Measurements from ENCODE around the gene INSIG1.

INSIG1 gene

GRCh38 chr7:155349601-155350331, 52.1 kb downstream of the INSIG1 start:
- peaks cover 2% of the 10 kb centered on the region for H3K36me3 Mint-ChIP-seq (ENCODE audit: insufficient read depth)
- ATAC-seq (replicated peaks): no peak
- H3K27me3 Mint-ChIP-seq: peaks cover 10 to 26% of the 10 kb centered on the region in 2 donors
- H3K27ac Mint-ChIP-seq: no peak overlapping the region
- DNase-seq: no peak
- peaks cover 2 to 5% of the 10 kb centered on the region in 2 donors for H3K4me1 Mint-ChIP-seq (ENCODE audit: low read depth in 2 of 2)
- peaks cover 0 to 5% of the 10 kb centered on the region in 2 donors for H3K9me3 Mint-ChIP-seq
- no peak overlapping the region for H3K4me3 Mint-ChIP-seq

- no peak overlapping the region for H3K27ac Mint-ChIP-seq
- H3K4me3 Mint-ChIP-seq: no peak overlapping the region
- H3K27me3 Mint-ChIP-seq: peaks cover 10 to 26% of the 10 kb centered on the region in 2 donors
- no peaks in the 10 kb centered on the region for H3K36me3 Mint-ChIP-seq (ENCODE audit: insufficient read depth)
- H3K9me3 Mint-ChIP-seq: peaks cover 0 to 6% of the 10 kb centered on the region in 2 donors
- ATAC-seq (replicated peaks) (no peak), DNase-seq (no peak)
- H3K4me1 Mint-ChIP-seq (ENCODE audit: low read depth in 2 of 2): peaks cover 0 to 1% of the 10 kb centered on the region in 2 donors
Measured at GRCh38 chr7:155351120-155351870, 53.6 kb downstream of the INSIG1 start.

- Mint-ChIP-seq H3K27me3 (peaks cover 13 to 33% of the 10 kb centered on the region in 2 donors), H3K4me3 (no peak overlapping the region), H3K36me3 (ENCODE audit: insufficient read depth) (peaks cover 3% of the 10 kb centered on the region), H3K9me3 (peaks cover 0 to 6% of the 10 kb centered on the region in 2 donors), H3K27ac (no peak overlapping the region), H3K4me1 (ENCODE audit: low read depth in 2 of 2) (peaks cover 0 to 4% of the 10 kb centered on the region in 2 donors)
- ATAC-seq (replicated peaks) (no peak), DNase-seq (no peak)
Measured at GRCh38 chr7:155352076-155352752, 54.5 kb downstream of the INSIG1 start.

- H3K9me3 Mint-ChIP-seq: peaks cover 0 to 6% of the 10 kb centered on the region in 2 donors
- no peak overlapping the region for H3K4me3 Mint-ChIP-seq
- peaks cover 0 to 4% of the 10 kb centered on the region in 2 donors for H3K4me1 Mint-ChIP-seq (ENCODE audit: low read depth in 2 of 2)
- DNase-seq: no peak
- H3K27me3 Mint-ChIP-seq: peaks cover 16 to 38% of the 10 kb centered on the region in 2 donors
- no peak for ATAC-seq (replicated peaks)
- peaks cover 3% of the 10 kb centered on the region for H3K36me3 Mint-ChIP-seq (ENCODE audit: insufficient read depth)
- no peak overlapping the region for H3K27ac Mint-ChIP-seq
Measured at GRCh38 chr7:155352753-155353115, 55.1 kb downstream of the INSIG1 start.

- Mint-ChIP-seq H3K4me1 (ENCODE audit: low read depth in 2 of 2) (peaks cover 0 to 4% of the 10 kb centered on the region in 2 donors), H3K4me3 (no peak overlapping the region), H3K9me3 (peaks cover 0 to 6% of the 10 kb centered on the region in 2 donors), H3K36me3 (ENCODE audit: insufficient read depth) (peaks cover 3% of the 10 kb centered on the region), H3K27me3 (peaks cover 16 to 45% of the 10 kb centered on the region in 2 donors), H3K27ac (no peak overlapping the region)
- DNase-seq (no peak), ATAC-seq (replicated peaks) (no peak)
Measured at GRCh38 chr7:155353256-155353897, 55.7 kb downstream of the INSIG1 start.

GRCh38 chr7:155354371-155355048, 56.8 kb downstream of the INSIG1 start:
- Mint-ChIP-seq H3K27me3 (peaks cover 21 to 56% of the 10 kb centered on the region in 2 donors), H3K27ac (no peak overlapping the region), H3K4me3 (no peak overlapping the region), H3K4me1 (ENCODE audit: low read depth in 2 of 2) (peaks cover 0 to 4% of the 10 kb centered on the region in 2 donors), H3K36me3 (ENCODE audit: insufficient read depth) (peaks cover 3% of the 10 kb centered on the region), H3K9me3 (peaks cover 0 to 6% of the 10 kb centered on the region in 2 donors)
- DNase-seq (no peak), ATAC-seq (replicated peaks) (no peak)

- Mint-ChIP-seq H3K27me3 (peaks cover 28 to 63% of the 10 kb centered on the region in 2 donors), H3K4me1 (ENCODE audit: low read depth in 2 of 2) (peaks cover 0 to 4% of the 10 kb centered on the region in 2 donors), H3K9me3 (peaks cover 0 to 6% of the 10 kb centered on the region in 2 donors), H3K27ac (no peak overlapping the region), H3K36me3 (ENCODE audit: insufficient read depth) (peaks cover 3% of the 10 kb centered on the region), H3K4me3 (no peak overlapping the region)
- ATAC-seq (replicated peaks) (no peak), DNase-seq (no peak)
Measured at GRCh38 chr7:155355176-155355575, 57.5 kb downstream of the INSIG1 start.

GRCh38 chr7:155355745-155356144, 58.1 kb downstream of the INSIG1 start:
- H3K9me3 Mint-ChIP-seq: peaks cover 0 to 6% of the 10 kb centered on the region in 2 donors
- H3K4me3 Mint-ChIP-seq: no peak overlapping the region
- H3K27me3 Mint-ChIP-seq: peaks cover 33 to 66% of the 10 kb centered on the region in 2 donors
- H3K4me1 Mint-ChIP-seq (ENCODE audit: low read depth in 2 of 2): peaks cover 0 to 6% of the 10 kb centered on the region in 2 donors
- H3K27ac Mint-ChIP-seq: no peak overlapping the region
- no peak for DNase-seq
- no peak for ATAC-seq (replicated peaks)
- H3K36me3 Mint-ChIP-seq (ENCODE audit: insufficient read depth): peaks cover 3% of the 10 kb centered on the region

- peak overlapping the region in 1 of 2 donors; percentile 38 for H3K27ac Mint-ChIP-seq
Measured at GRCh38 chr7:155356323-155357105, 58.8 kb downstream of the INSIG1 start.

GRCh38 chr7:155357573-155358041, 59.9 kb downstream of the INSIG1 start:
- Mint-ChIP-seq H3K27ac (no peak overlapping the region), H3K4me3 (no peak overlapping the region), H3K9me3 (peaks cover 0 to 6% of the 10 kb centered on the region in 2 donors), H3K4me1 (ENCODE audit: low read depth in 2 of 2) (peaks cover 0 to 10% of the 10 kb centered on the region in 2 donors), H3K27me3 (peaks cover 44 to 66% of the 10 kb centered on the region in 2 donors), H3K36me3 (ENCODE audit: insufficient read depth) (peaks cover 3% of the 10 kb centered on the region)
- no peak for DNase-seq
- ATAC-seq (replicated peaks): no peak

More at GRCh38 chr7:155356323-155357105, 58.8 kb downstream of the INSIG1 start:
- Mint-ChIP-seq H3K9me3 (peaks cover 0 to 6% of the 10 kb centered on the region in 2 donors), H3K36me3 (ENCODE audit: insufficient read depth) (peaks cover 3% of the 10 kb centered on the region), H3K27me3 (peaks cover 41 to 66% of the 10 kb centered on the region in 2 donors), H3K4me1 (ENCODE audit: low read depth in 2 of 2) (peaks cover 0 to 10% of the 10 kb centered on the region in 2 donors), H3K4me3 (no peak overlapping the region)
- no peak for DNase-seq
- no peak for ATAC-seq (replicated peaks)

GRCh38 chr7:155358066-155358947, 60.6 kb downstream of the INSIG1 start:
- no peak overlapping the region for H3K27ac Mint-ChIP-seq
- peaks cover 3% of the 10 kb centered on the region for H3K36me3 Mint-ChIP-seq (ENCODE audit: insufficient read depth)
- ATAC-seq (replicated peaks) (no peak), DNase-seq (no peak)
- peaks cover 45 to 68% of the 10 kb centered on the region in 2 donors for H3K27me3 Mint-ChIP-seq
- peaks cover 0 to 10% of the 10 kb centered on the region in 2 donors for H3K4me1 Mint-ChIP-seq (ENCODE audit: low read depth in 2 of 2)
- H3K9me3 Mint-ChIP-seq: peaks cover 0 to 6% of the 10 kb centered on the region in 2 donors
- no peak overlapping the region for H3K4me3 Mint-ChIP-seq
